Lower leg skin (tissue), 3 donors: ENCODE measurements around the gene ACSL3.

Experiments
- POLR2A ChIP-seq, 2 donors: fragments of 450-650 bp; IDR thresholded peaks; one replicate each; pipeline ENCODE4 v1.6.1; 2016 to 2017; ENCODE audit warnings: antibody characterized with exemption in 2 of 2, mild to moderate bottlenecking in 1 of 2, moderate library complexity in 1 of 2
- TF ChIP-seq, protein P1 (sequence below), 3 donors: fragments of 450-650 bp; IDR thresholded peaks; one replicate each; pipeline ENCODE4 v1.5.1; 2016; ENCODE audit warnings: antibody characterized with exemption in 3 of 3, mild to moderate bottlenecking in 3 of 3, moderate library complexity in 2 of 3

GRCh38 chr2:222989431-222989830 is 128.6 kb downstream of the ACSL3 start:
- TF ChIP-seq, protein P1, sequence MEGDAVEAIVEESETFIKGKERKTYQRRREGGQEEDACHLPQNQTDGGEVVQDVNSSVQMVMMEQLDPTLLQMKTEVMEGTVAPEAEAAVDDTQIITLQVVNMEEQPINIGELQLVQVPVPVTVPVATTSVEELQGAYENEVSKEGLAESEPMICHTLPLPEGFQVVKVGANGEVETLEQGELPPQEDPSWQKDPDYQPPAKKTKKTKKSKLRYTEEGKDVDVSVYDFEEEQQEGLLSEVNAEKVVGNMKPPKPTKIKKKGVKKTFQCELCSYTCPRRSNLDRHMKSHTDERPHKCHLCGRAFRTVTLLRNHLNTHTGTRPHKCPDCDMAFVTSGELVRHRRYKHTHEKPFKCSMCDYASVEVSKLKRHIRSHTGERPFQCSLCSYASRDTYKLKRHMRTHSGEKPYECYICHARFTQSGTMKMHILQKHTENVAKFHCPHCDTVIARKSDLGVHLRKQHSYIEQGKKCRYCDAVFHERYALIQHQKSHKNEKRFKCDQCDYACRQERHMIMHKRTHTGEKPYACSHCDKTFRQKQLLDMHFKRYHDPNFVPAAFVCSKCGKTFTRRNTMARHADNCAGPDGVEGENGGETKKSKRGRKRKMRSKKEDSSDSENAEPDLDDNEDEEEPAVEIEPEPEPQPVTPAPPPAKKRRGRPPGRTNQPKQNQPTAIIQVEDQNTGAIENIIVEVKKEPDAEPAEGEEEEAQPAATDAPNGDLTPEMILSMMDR (IDR thresholded peaks at IDR 0.05) = no peak
- no peak for TF ChIP-seq POLR2A (IDR thresholded peaks at IDR 0.05)
